HG02678 (cell line): ENCODE results near the gene SLC5A12.

Experiments used
- ATAC-seq: cut with Tn5 transposase; IDR thresholded peaks from one replicate; pipeline ENCODE4 v1.9.1; 2021; ENCODE audit warnings: mild to moderate bottlenecking, moderate library complexity; ENCODE audit not compliant: unreplicated experiment

Gene SLC5A12

DNA sequence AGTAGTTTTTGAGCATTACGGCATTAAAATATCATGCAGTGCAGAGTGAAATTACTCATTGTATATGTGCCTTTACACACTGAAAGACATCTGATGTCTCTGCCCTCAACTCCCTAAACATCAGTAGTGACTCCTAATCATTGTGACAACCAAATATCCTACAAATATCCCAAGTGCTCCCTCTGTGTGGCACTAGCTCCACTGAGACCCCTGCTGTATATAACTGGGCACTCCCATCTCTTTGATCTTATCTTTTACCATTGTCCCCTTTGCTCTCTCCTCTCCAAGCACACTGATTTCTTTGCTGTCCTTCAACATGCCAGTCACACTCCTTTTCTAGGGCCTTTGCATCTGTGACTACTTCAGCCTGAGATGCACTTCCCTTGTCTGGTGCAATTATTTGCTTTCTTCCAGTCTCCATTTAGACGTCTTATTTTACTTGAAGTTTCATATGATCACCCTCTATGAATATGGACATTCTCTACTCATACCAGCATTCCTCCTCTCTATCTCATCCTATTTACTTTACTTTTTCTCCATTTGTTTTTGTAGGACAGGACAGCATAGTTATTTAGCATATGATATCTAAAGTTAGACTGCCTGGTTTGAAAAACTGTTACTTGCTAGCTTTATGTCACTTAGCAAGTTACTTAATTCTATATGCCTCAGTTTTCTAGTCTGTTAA is 2.4 kb downstream of the SLC5A12 start:
- ATAC-seq, result no peak

DNA sequence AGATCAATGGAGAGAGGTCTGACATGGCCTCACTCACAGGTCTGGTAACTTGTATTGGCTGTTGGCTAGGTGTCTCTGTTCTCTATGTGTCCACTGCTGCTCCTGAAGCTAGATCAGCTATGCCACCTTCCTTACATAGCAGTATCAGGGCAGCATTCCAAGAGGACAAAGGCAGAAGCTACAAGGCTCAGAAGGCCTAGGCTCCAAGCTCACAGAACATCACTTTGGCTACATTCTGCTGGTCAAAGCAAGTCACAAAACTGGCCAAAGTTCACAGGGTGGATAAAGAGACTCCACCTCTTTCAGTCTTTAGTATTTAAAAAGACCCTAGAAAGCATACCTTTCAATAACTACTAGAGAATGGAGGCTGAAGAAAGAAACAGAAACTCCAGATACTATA is 4.1 kb downstream of the SLC5A12 start:
- ATAC-seq, result no peak

DNA sequence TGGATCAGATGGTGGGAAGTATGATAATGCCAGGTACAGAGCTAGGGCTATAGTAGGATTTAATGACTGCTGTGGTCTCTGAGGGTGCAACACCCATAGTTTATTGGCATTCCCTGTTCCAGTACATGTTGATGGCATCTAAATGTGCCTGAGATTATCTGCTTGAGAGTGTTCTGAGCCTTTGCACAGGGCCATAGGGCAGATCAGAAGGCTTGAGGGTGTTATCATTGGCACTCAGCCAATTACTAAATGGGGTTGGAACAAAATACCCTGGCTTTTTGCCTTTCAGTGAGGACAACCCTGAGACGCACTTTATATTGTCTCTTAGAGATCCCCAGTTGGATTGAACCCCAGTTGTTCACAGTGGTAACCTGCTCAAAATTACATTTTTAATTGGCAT is 6.7 kb downstream of the SLC5A12 start:
- ATAC-seq, result no peak

DNA sequence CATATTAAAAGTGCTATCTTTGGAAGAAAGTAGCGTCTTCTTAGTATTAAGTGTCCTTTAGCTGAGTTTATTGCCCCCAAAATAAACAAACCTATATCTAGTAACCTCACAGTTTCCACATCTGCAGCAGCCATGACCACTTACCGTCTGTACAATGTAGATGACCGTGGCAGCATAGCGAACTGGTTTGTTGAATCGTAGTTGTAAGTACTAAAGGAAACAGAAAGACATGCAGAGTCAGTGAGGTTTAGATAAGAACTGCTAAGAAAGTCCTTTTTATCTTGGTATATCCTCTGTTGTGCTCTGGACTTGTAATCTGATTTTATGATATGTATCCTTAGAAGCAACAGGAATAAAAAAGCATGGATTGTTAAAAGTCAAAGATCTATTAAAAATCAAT is 9.4 kb downstream of the SLC5A12 start:
- no peak for ATAC-seq

DNA sequence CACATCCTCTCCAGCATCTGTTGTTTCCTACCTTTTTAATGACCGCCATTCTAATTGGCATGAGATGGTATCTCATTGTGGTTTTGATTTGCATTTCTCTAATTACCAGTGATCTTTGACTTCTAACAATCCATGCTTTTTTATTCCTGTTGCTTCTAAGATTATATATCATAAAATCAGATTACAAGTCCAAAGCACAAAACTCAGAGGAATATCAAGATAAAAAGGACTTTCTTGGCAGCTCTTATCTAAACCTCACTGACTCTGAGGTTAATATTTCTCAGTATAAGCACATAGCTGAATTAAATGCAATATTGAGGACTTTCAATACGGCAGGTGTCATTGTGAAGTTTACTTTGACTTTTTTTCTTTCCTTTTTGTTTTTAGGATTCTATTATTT is 11.4 kb downstream of the SLC5A12 start:
- ATAC-seq, result no peak

DNA sequence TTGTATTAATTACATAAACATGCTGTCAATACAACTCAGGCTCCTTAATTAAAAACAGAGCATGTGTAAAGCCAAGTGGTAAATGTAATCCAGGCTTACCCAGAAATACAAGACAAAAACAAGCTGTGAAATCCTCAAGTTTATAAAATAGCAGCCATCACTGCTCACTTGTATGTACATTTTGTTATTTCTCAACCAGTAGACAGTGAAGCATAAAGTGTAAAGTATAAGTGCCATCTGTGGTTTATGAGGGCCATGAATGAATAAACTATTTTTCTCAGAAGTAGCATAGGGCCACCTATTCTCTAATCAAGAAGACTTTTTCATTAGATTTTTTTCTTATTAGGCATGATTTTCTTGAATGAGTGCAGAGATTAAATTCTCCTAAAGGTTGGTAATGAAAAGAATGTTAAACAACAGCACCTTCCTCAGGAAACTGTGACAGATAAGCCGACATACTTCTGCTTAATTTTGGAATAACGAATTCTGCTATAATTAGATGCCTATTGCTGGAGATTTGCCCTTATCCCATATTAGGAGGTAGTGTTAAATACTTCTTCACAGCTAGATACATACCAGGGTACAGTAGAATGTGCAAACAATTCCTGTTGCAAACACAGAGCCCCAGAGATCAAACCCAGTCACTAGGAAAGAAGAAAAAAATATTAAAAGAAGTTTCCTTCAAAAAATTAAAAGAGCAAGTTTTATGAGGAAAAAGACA is 13.0 kb downstream of the SLC5A12 start:
- ATAC-seq, result no peak

DNA sequence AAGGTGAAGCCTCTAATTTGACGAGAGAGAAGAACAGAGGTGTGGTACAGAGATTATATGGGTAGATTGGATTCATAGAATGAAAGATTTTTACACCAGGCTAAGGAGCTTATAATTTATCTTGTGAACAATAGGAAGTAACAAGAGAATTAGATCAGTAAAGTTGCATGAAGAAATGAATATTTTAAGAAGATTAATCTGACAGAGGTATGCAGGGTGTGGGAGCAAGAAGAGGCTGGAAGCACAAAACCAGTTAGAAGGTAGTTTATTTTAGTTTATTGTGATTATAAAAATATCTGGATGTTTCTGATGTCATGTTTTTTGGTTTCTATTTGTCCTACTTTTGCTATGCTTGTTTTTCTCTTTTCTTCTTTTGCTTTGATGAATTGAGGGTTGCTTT is 15.7 kb downstream of the SLC5A12 start:
- no peak for ATAC-seq

DNA sequence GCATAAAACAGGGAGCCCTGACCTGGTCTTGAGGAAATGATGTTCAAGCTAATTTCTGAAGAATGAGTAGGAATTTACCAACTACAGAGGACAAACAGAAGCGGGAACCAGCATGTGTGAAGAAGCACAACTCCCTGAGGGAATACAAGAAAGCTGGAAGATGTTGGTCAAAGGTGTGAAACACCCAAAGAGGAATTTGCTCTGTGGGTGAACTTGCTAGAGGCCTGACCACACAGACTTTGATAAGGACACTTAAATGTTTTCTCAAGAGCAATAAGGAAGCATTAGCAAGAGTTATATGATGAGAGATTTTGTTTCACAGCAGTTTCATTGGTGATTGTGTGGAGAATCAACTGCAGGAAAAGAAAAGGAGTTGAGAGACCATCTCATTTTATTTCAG is 17.6 kb downstream of the SLC5A12 start:
- ATAC-seq, result no peak

DNA sequence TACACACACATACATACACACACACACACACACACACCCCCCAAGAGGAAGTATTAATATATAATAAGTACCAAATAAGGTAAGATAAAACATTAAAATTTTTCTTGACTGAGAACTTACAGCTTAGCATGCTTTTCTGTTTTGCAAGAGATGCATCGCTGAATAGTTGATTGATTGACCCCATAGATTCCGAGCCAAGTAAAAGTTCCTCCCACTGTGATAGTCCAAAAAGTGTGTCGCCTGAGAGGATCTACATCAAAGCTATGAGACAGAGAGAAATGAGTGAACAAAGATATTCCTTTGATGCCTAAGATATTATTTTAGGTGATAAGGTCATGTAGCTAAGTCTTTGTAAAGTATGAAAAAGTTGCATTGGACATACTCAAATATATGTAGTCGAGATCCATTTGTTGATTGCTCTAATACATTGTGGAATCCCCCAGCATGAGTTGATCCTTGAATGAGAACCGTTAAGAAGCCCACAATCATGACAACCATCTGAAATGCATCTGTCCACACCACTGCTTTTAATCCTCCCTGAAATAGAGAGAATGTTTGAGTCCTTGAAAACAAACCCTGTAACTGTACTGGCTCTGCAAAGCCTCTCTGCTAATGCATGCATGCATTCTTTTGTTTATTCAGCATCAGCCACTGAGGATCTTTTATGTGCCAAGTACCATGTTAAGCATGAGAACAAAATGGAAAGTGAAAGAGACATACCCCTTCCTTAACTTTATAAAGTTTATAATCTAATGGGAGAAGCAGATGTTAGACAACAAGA is 18.3 kb downstream of the SLC5A12 start:
- ATAC-seq, result no peak

DNA sequence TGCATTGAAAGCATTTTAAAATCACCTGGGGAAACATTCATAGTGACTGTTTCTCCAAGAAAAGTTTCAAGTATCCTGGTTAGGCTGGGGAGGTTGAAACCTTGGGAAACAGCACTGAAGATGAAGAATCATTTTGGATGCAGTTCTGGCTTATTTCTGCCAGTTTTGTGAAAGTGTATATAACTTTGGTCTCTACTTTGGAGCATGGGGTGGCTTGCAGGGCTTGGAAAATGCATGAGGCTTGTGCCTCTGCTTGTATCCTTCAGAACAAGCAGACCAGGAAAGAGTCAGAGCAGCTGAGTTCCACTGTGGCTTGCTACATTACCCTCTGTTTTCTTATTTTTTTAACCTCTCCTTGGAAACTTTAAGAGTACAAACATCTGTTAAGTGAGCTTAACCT is 19.5 kb downstream of the SLC5A12 start:
- no peak for ATAC-seq

DNA sequence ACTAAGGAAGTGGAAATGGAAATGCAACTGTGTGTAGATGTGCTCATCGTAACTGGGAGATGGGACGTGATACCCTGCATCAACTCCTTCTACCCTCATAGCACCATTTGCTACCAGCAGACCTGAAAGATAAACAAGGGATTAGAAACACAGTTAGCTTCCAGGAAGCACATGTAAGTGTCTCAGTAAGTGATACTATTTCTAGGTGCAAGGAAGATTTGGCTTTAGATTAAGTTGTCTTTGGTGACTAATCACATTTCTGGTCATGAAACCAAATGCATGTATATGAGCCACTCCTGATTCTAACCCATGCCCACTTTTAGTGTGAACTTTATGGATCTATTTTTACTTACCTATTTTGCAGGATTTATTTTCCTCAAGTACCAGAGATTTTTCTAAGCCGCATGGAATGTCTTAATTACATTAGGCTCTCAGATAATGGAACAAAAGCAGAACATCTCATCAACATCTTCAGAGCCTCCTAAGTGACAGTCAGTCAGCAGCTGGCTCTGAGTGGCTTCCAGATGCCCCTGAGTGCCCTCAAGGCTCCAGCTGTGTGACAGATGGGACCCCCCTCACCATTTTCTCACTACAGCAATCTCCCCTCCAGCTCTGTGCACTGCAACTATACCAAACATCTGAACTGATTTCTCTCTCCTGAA is 21.2 kb downstream of the SLC5A12 start:
- no peak for ATAC-seq

DNA sequence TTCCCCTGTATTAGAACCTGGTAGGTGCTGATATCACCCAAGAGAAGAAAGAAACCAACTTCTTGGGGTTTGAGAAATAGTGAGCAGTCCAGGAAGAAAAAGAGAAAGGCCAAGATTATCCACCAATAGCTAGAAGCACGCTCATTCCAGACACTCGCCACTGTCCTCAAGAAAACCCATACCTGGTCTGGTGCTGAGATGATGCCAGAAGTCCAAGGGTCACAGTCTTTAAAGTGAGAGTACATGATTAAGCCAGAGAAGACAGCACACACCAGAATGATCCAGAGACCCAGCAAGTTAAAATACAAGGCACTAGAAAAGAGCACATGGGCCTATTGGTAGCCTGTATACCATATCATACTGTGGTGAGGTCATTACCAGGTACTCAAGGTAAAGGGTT is 23.6 kb downstream of the SLC5A12 start:
- no peak for ATAC-seq

DNA sequence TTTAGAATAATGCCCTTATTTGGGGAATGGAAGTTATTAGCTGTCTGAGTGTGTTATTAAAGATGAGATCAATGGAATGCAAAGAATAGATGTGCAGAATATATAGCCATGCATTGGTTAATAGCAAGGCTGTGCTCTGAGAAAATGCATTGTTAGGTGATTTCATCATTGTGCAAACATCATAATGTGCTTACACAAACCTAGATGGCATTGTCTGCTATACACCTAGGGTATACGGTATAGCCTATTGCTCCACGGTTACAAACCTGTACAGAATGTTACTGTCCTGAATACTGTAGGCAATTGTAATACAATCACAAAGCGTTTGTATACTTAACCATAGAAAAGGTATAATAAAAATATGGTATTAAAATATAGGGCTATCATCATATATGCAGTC is 25.5 kb downstream of the SLC5A12 start:
- no peak for ATAC-seq

DNA sequence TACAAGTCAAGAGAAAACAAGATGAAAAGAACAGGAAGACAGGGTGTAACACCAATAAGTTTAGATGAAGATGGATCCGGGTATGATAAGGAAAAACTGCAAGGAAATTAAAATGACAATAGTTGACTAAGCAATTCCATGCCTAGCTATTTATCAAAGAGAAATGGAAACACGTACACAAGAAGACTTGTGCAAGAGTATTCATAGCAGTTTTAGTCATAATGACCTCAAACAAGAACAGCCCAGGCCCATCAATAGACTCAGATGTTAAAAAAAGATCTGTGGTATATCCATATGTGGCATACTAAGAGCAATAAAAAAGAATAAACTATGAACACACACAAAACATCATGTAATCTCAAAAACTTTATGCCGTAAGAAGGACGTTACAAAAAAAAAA is 33.2 kb downstream of the SLC5A12 start:
- ATAC-seq, result no peak

DNA sequence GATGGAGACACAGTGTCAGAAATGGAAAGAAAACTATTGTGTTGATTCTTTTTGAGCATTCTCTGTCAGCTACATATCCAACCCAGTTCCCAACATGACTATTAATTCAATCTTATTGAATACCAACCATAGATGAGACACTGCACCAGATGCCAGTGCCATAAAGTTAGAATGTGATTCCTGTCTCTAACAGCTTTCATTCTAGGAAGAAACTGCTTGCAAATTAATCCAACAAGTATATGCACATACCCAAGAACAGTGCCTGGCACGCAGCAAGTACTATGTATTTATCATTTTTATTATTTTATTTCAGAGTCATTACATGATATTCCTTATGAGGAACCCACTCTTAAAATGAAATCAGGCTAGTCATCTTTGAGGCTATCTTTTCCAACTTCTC is 34.5 kb downstream of the SLC5A12 start:
- no peak for ATAC-seq

DNA sequence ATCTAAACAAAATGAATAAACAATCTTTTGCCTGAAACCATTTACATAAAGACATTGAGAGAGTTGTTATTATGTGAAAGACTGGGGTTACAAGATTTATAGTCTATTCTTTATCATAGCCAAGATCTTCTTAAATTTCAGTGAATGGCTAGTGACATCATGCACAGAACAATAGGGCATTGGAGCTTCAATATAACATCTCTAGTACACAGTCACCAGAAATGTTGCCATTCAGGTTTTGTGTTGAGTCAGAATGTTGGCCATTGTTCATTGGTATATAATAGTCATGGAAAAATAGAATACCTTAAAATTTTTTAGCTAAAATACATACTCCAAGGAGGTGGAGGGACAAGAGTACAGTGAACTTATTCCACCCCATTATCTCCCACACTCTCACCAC is 44.3 kb downstream of the SLC5A12 start:
- no peak for ATAC-seq

DNA sequence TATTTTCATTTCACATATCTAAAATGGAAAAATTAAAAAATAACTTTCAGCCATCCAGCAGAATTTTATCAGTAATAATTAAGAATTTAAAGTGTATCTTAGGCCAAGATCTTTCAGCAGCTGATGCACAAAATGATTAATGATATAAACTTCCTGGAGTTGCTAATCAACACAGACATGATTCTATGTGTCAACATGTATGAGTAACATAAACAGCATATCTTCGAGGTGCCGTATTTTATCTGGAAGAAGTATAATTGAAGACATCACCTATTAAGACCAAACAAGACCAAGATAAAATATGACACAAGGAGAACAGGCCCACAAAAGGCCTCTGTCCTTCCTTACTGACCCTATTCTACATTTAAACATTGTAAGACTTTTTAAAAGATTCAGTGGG is 45.2 kb downstream of the SLC5A12 start:
- no peak for ATAC-seq

DNA sequence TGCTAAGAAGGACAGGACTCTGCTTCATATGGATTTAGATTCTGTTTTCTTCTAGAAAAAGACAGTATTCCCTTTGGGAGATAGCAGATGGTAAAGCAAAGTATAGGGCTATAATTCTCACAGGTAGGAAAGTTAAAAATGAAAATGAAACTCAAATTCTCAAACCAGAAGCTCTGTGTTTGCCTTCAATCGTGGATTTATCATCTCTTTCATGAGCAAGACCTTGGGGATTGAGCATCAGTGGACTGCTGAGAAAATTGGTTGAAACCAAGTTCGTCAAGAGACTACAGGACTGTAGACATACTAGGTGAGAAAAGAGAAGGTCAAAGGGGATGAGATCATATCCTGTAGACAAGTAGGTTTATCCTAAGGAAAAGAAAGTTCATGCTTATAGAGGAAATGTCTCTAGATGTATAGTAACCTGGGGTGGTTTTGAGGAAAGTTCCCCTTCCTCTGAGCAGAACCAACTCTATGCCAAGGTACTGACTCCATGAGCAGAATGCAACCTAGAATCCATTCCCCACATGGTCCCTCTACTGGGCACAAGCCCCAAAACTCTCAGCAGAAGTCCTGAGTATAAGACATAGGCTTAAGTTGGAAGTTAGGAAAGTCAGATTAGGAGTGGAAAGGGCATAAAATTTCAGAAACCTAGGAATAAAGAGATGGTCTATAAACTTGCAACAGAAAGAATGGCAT is 46.5 kb downstream of the SLC5A12 start:
- no peak for ATAC-seq

DNA sequence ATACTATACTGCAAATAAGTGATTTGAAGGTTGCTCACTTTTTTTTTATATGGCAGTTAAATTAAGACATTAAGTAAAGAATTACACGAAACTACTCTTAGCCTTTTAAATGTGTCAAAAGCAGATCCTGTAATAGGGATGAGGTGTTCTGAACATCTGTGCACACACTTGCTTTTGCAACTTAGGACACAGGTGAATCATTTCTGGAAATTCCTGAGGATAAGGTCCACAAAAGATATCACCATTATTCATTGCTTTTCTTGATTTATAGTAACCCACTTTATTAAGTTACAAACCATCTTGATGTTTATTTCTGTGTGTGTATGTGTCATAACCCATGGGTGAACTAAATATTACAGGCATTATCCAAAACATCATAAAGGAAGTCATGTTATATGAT is 55.9 kb downstream of the SLC5A12 start:
- no peak for ATAC-seq

DNA sequence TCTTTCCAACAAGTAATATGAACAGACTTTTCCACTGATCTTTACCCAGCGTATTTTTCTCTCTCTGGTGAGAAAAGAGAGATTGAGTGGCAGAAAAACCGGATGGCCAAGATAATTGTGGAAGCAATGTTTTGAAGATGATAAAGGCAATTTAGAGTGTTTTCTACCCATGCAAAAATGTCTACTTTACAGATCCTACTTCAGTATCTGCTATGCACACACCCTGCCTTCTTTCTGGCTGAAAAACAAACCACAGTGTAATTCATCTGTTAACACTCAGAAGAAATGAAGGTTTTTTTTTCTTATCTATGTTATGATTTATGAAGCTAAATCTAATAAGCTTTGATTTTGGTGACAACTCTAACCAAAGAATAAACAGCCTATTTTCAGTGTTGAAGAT is 56.8 kb downstream of the SLC5A12 start:
- no peak for ATAC-seq

DNA sequence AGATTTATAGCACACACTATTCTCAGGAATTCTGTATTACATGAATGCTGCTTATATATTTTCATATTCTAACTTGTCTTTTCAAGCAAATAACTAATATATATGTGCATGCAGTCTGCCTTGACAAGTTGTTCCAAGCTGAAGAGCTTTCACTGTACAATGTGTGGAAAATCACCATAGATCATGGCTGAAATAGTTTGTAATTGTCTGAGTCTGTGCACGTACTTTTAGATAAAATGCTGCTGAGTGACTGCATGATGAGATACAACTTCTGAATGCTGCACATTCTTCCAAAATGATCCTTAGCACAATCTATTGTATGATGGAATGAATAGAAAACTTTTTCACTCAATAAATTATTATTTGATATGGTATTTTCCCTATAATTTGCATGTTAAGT is 58.9 kb downstream of the SLC5A12 start:
- ATAC-seq, result no peak
